Measurements from ENCODE around the gene CARD11.

GRCh38 chr7:3032256-3032655 lies 11.4 kb downstream of the CARD11 start:
- TF ChIP-seq CTCF (IDR thresholded peaks at IDR 0.05), result no peak
- TF ChIP-seq POLR2A (IDR thresholded peaks at IDR 0.05), result no peak
- no peak for TF ChIP-seq EP300 (IDR thresholded peaks at IDR 0.05; ENCODE audit: low read depth)
